HAP-1 (cell line): Measurements from ENCODE around the gene NOD2.

ENCODE experiments used
- DNase-seq, 2 experiments: peaks; one replicate each; pipeline ENCODE4 v3.0.0-alpha.2; 2016 to 2020; ENCODE audit warnings: low spot score in 2 of 2
- H3K27me3 ChIP-seq: fragments of 250-450 bp; sonication (Bioruptor Pico); 2 replicates; pipeline ENCODE4 v1.5.1; 2020; ENCODE audit warnings: low read depth, mild to moderate bottlenecking, moderate library complexity
- H3K36me3 ChIP-seq: fragments of 250-450 bp; sonication (Bioruptor Pico); replicated peaks from 2 replicates; pipeline ENCODE4 v1.5.1; 2020; ENCODE audit warnings: mild to moderate bottlenecking
- H3K4me1 ChIP-seq: fragments of 250-450 bp; sonication (Bioruptor Pico); 2 replicates; pipeline ENCODE4 v1.5.1; 2020; ENCODE audit warnings: mild to moderate bottlenecking
- H3K4me3 ChIP-seq: fragments of 250-450 bp; sonication (Bioruptor Pico); 2 replicates; pipeline ENCODE4 v1.5.1; 2020; ENCODE audit warnings: mild to moderate bottlenecking, moderate library complexity
- H3K9me3 ChIP-seq: fragments of 250-450 bp; sonication (Bioruptor Pico); 2 replicates; pipeline ENCODE4 v1.5.1; 2020; ENCODE audit warnings: mild to moderate bottlenecking, moderate library complexity
- in situ Hi-C: fragments of 300-500 bp; cut with MboI; formaldehyde crosslinking; loops from 3 replicates; pipeline ENCODE4 v1.14.3; 2020; ENCODE audit warnings: low sequenced_read_pairs, inconsistent platforms, mixed read lengths

Gene NOD2

DNA sequence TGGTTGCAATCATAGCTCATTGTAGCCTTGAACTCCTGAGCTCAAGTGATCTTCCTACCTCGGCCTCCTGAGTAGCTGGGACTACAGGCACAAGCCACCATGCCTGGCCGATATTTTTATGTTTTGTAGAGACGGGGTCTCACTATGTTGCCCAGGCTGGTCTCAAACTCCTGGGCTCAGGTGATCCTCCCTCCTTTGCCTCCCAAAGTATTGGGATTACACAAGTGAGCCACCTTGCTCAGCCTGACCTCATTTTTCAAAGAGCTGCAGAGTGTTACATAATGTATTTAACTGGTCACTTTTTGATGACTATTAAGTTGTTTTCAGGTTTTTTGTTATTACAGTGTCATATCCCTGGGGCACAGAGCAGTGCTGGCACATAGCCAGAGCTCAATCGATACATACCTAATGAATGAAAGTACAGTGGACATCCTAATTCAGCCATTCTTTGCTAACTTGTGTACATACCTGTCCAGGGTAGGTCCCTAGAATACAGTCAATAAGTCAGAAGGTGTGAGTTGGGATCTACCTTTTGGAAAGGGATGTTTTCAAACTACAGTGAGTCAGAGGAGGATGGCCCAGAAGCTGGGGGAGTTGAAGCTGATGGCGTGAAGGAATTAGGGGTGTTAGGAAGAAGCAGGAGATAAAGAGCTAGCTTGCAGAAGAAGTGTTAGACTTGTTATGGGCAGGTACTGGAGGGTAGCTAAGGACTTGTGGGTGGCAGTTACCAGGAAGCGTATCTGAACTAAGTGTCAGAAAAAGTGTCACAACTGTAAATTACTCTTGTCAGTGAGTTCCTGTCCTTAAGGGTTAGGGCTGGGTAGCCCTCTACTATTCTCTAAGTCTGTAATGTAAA lies 28.4 kb downstream of the NOD2 start:
- H3K27me3 ChIP-seq: no peaks in the 10 kb centered on the region
- H3K4me1 ChIP-seq: no peaks in the 10 kb centered on the region
- in situ Hi-C loops: no loop called here
- DNase-seq: no peak
- no peaks in the 10 kb centered on the region for H3K36me3 ChIP-seq
- no peak overlapping the region for H3K4me3 ChIP-seq
- H3K9me3 ChIP-seq: no peaks in the 10 kb centered on the region

DNA sequence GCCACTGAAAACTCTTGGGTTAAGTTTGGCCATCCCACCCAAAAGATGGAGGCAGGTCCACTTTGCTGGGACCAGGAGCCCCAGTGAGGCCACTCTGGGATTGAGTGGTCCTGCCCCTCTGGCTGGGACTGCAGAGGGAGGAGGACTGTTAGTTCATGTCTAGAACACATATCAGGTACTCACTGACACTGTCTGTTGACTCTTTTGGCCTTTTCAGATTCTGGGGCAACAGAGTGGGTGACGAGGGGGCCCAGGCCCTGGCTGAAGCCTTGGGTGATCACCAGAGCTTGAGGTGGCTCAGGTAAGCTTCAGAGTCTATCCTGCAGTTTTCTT lies 29.0 kb downstream of the NOD2 start:
- Histone ChIP-seq H3K4me1 (no peaks in the 10 kb centered on the region), H3K27me3 (no peaks in the 10 kb centered on the region), H3K4me3 (no peak overlapping the region), H3K36me3 (no peaks in the 10 kb centered on the region), H3K9me3 (no peaks in the 10 kb centered on the region)
- in situ Hi-C loops: no loop called here
- no peak for DNase-seq

DNA sequence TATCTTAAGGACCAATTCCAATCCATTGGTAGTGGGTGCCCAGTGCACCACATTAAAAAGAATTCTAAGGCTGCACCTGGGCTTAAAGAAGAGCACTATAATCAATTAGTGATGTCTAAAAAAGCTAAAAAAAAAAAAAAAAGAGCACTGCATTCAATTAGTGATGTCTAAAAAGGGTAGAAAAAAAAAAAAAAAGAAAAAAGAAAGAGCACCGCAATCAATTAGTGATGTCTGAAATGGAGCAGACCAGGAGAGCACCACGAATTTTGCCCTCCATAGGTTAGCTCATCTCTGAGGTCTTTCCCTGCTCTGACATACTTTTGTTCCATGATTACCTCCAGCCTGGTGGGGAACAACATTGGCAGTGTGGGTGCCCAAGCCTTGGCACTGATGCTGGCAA lies 29.6 kb downstream of the NOD2 start:
- Histone ChIP-seq H3K27me3 (no peaks in the 10 kb centered on the region), H3K4me3 (no peak overlapping the region), H3K36me3 (no peaks in the 10 kb centered on the region), H3K4me1 (no peaks in the 10 kb centered on the region), H3K9me3 (no peaks in the 10 kb centered on the region)
- no peak for DNase-seq
- in situ Hi-C loops: no loop called here

DNA sequence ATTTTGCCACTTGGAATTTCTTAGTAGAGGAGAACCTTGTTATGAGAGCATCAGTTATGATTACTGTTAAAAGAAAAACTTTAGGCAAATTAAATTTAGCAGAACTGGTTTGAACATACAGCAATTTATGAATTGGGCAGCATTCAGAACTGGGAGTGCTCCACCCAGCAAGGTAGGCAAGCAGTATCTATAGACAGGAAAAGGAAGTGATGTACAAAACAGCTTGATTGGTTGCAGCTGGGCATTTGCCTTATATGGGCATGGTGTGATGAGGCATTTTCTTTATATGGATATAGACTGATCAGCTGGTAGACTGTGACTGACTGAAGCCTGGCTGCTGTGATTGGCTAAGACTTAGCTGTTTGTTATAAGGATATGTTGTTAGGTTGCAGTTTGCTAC lies 30.9 kb downstream of the NOD2 start:
- in situ Hi-C loops: no loop called here
- H3K9me3 ChIP-seq: no peaks in the 10 kb centered on the region
- H3K27me3 ChIP-seq: no peaks in the 10 kb centered on the region

DNA sequence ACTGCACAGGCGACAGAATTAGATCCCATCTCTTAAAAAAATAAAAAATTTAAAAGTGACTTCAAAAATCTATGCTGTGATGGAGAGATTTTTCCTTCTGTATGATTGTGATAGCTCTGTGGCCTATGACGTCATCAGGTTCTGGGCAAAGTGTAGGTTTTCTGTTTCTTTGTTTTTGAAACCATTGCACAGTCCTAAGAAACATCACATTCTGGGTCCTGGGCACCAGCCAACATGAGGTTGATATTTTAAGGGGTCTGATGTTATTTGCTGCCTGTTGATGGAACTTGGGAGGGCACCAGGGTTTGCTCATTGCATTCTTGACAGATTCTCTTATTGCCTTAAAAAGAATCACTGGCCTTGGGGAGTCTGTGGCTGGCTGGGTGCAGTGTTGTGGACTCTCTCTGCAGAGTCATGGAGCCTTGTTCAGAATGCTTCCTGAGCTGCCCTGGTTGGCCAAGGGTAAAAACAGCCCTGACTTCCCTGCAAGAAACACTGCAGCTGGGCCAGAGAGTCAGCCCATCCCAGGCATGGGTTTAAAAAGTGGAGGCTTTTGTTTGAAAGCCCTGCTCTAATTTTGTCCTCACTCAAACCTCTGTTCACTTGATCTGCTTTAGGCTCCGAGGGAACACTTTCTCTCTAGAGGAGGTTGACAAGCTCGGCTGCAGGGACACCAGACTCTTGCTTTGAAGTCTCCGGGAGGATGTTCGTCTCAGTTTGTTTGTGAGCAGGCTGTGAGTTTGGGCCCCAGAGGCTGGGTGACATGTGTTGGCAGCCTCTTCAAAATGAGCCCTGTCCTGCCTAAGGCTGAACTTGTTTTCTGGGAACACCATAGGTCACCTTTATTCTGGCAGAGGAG lies 38.0 kb downstream of the NOD2 start:
- H3K4me1 ChIP-seq: no peaks in the 10 kb centered on the region
- in situ Hi-C loops: no loop called here

More for the DNA sequence above, 30.9 kb downstream of the NOD2 start:
- Histone ChIP-seq H3K4me1 (no peaks in the 10 kb centered on the region), H3K4me3 (no peak overlapping the region), H3K36me3 (no peaks in the 10 kb centered on the region)
- no peak for DNase-seq

DNA sequence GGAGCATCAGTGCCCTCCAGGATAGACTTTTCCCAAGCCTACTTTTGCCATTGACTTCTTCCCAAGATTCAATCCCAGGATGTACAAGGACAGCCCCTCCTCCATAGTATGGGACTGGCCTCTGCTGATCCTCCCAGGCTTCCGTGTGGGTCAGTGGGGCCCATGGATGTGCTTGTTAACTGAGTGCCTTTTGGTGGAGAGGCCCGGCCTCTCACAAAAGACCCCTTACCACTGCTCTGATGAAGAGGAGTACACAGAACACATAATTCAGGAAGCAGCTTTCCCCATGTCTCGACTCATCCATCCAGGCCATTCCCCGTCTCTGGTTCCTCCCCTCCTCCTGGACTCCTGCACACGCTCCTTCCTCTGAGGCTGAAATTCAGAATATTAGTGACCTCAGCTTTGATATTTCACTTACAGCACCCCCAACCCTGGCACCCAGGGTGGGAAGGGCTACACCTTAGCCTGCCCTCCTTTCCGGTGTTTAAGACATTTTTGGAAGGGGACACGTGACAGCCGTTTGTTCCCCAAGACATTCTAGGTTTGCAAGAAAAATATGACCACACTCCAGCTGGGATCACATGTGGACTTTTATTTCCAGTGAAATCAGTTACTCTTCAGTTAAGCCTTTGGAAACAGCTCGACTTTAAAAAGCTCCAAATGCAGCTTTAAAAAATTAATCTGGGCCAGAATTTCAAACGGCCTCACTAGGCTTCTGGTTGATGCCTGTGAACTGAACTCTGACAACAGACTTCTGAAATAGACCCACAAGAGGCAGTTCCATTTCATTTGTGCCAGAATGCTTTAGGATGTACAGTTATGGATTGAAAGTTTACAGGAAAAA lies 38.8 kb downstream of the NOD2 start:
- H3K36me3 ChIP-seq: no peaks in the 10 kb centered on the region

More for the DNA sequence above, 38.0 kb downstream of the NOD2 start:
- H3K4me3 ChIP-seq: no peak overlapping the region
- peaks cover 1% of the 10 kb centered on the region; the same call in 1 of the 2 replicates for H3K27me3 ChIP-seq
- DNase-seq: no peak
- no peaks in the 10 kb centered on the region for H3K9me3 ChIP-seq
- H3K36me3 ChIP-seq: no peaks in the 10 kb centered on the region

DNA sequence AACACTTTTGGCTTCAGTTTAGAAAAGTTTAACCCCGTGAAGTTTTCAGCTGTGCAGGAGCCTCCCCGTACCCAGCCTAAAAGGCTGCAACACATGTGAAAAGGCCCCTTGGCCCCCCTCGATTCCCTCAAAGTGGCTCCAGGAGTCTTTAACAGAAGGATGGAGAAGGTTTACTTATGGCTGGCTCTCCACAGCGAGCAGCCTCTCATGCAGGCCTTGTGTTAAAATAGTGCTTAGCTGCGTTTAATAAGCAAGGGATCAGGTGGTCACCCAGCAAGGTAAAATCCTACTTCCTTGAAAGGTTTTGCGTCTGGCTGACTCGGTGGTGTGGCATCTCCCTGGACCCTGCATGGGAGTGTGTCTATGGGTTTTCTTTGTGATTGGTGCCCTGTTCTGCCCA lies 40.1 kb downstream of the NOD2 start:
- Histone ChIP-seq H3K4me1 (no peaks in the 10 kb centered on the region), H3K9me3 (no peaks in the 10 kb centered on the region), H3K36me3 (no peaks in the 10 kb centered on the region), H3K27me3 (peaks cover 12% of the 10 kb centered on the region; the same call in 1 of the 2 replicates), H3K4me3 (no peak overlapping the region)
- in situ Hi-C loops: no loop called here
- DNase-seq: no peak

More for the DNA sequence above, 38.8 kb downstream of the NOD2 start:
- Histone ChIP-seq H3K4me3 (no peak overlapping the region), H3K27me3 (peaks cover 7% of the 10 kb centered on the region; the same call in 1 of the 2 replicates), H3K4me1 (no peaks in the 10 kb centered on the region), H3K9me3 (no peaks in the 10 kb centered on the region)
- in situ Hi-C loops: no loop called here
- no peak for DNase-seq

DNA sequence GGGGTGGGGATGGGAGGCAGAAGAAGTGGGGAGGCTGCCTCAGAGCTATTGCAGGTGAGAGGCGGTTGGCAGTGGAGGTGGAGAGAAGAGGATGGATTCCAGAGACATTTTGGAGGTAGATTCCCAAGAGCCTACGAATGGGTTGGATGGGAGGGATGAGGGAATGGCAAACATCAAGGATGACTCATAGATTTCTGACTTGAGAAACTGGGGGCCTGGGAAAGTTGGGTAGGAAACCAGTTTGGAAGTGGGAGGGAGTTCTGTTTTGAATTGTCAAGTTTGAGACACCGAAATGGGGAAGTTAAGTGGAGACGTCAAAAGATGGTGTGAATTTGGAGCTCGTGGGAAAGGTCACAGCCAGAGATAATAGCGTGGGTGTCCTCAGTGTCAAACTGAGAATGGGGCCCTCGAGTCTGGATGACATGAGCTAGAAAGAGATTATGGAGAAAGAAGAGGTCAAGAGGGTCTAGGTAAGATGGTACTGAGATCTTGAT lies 42.3 kb downstream of the NOD2 start:
- H3K36me3 ChIP-seq: no peaks in the 10 kb centered on the region
- H3K4me1 ChIP-seq: no peaks in the 10 kb centered on the region
- in situ Hi-C loops: no loop called here
- H3K9me3 ChIP-seq: no peaks in the 10 kb centered on the region
- no peak overlapping the region for H3K4me3 ChIP-seq
- DNase-seq: no peak
- peaks cover 12% of the 10 kb centered on the region; the same call in 1 of the 2 replicates for H3K27me3 ChIP-seq

DNA sequence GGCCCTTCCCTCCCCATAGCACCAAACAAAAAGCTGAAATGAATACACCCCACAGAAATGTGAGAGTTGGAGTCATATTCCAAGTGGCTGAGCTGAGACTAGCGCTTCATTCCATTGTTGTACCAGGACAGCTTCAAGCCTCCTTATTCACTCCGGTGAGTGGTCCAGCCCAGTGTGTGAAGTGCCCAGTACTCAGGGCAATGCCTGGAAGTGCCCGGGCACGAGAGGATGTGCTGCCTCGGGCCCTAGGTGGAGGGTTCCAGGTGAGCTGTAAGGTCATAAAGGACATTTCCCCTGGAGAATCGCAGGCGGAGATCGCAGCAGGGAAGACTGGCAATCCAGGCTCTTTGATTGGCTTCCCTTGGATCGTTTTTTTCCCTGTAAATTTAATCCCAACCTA lies 43.0 kb downstream of the NOD2 start:
- H3K4me1 ChIP-seq: peaks cover 3% of the 10 kb centered on the region; the same call in 1 of the 2 replicates

DNA sequence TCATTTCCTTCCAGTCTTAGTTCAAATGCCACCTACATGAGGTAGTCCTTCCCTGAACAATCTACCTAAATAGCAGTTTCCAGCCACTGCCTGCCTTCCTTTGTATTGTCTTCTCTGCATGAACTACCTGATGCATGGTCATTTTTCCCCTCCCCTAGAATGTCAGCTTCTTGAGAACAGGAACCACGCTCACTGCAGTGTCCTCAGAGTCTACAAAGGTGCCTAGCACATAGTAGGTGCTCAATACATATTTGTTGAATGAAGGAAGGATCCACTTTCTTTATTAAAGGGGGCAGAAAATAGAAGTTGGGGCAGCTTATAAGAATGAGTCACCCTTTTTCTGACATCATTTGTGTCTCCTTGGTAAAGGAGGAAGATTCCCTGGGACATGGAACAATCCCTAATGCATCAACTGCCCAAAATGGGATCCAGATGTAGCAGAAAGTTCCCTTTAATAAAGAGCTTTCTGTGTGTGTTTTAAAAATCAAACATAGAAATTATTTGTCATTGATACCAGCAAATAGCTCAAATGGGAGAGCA lies 44.1 kb downstream of the NOD2 start:
- no peaks in the 10 kb centered on the region for H3K9me3 ChIP-seq
- peaks cover 12% of the 10 kb centered on the region; the same call in 1 of the 2 replicates for H3K27me3 ChIP-seq
- no peak overlapping the region for H3K4me3 ChIP-seq
- DNase-seq: no peak
- peaks cover 3% of the 10 kb centered on the region; the same call in 1 of the 2 replicates for H3K4me1 ChIP-seq
- no peaks in the 10 kb centered on the region for H3K36me3 ChIP-seq
- in situ Hi-C loops: no loop called here

More for the DNA sequence above, 43.0 kb downstream of the NOD2 start:
- DNase-seq: no peak
- Histone ChIP-seq H3K36me3 (no peaks in the 10 kb centered on the region), H3K4me3 (no peak overlapping the region), H3K27me3 (peaks cover 12% of the 10 kb centered on the region; the same call in 1 of the 2 replicates), H3K9me3 (no peaks in the 10 kb centered on the region)
- in situ Hi-C loops: no loop called here

DNA sequence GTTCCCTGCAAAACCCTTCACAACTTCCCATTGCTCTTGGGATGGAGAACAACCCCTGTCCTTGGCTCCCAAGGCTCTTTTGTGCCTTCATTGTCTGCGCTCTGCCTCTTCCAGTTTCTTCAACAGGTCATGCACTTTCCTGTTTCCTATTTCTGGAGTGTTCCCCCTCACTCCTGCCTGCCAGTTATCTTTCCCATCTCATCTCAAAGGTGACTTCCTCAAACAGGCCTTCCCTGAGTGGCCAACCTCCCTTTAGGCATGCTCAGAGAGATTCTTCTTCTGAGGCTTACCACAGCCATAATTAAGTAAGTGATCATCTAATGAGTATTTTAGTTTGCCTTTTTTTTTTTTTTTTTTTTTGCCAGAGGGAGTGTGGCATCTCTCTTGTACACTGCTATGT lies 45.6 kb downstream of the NOD2 start:
- Histone ChIP-seq H3K4me3 (no peak overlapping the region), H3K36me3 (no peaks in the 10 kb centered on the region), H3K27me3 (peaks cover 12% of the 10 kb centered on the region; the same call in 1 of the 2 replicates), H3K4me1 (peaks cover 9% of the 10 kb centered on the region), H3K9me3 (no peaks in the 10 kb centered on the region)
- no peak for DNase-seq
- in situ Hi-C loops: no loop called here

DNA sequence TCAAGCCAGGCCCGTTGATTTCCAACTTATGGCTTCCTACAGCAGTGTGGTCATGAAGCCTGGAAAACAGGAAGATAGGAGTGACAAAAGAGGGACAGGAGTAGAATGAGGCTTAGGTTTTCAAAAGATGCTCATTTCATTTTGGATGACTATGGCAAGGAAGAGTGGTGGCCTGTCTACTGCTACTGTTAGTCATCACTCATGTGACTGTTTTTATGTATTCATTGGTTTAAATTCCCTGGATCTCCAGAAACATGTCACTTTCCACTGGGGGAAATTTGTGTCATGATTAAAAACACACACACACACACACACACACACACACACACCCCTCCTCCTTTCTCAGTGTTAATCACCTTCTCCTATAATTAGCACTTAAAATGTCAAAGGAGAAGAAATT lies 47.3 kb downstream of the NOD2 start:
- no peaks in the 10 kb centered on the region for H3K9me3 ChIP-seq
- H3K36me3 ChIP-seq: peaks cover 3% of the 10 kb centered on the region; the same call in 1 of the 2 replicates
- peaks cover 12% of the 10 kb centered on the region; the same call in 1 of the 2 replicates for H3K27me3 ChIP-seq
- DNase-seq: no peak
- in situ Hi-C loops: no loop called here
- H3K4me1 ChIP-seq: peaks cover 15% of the 10 kb centered on the region
- no peak overlapping the region for H3K4me3 ChIP-seq
